ENCODE data around the gene RGS9.

RGS9 gene

DNA sequence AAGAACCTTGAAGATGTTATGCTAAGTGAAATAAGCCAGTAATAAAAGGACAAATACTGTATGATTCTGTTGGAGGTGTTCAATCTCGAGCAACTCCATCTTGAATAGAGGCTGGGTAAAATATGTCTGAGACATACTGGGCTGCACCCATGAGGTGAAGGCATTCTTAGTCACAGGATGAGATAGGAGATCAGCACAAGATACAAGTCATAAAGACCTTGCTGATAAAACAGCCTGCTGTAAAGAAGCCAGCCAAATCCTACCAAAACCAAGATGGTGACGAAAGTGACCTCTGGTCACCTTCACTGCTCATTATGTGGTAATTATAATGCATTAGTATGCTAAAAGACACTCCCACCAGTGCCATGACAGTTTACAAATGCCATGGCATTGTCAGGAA, 98.1 kb downstream of the RGS9 start:
- no peak for DNase-seq (ENCODE audit: low read depth)
- Histone ChIP-seq H3K9me3 (ENCODE audit: control insufficient read depth, low read length) (peaks cover 10% of the 10 kb centered on the region), H3K4me1 (ENCODE audit: control insufficient read depth, insufficient read depth, low read length) (no peaks in the 10 kb centered on the region), H3K36me3 (ENCODE audit: control insufficient read depth, insufficient read depth, low read length, severe bottlenecking) (no peaks in the 10 kb centered on the region), H3K9ac (ENCODE audit: low read length) (no peak overlapping the region), H3K27me3 (replicated peaks; ENCODE audit: control insufficient read depth, insufficient read depth, low read length) (peaks cover 8% of the 10 kb centered on the region), H3K4me3 (ENCODE audit: low read length) (no peak overlapping the region)

DNA sequence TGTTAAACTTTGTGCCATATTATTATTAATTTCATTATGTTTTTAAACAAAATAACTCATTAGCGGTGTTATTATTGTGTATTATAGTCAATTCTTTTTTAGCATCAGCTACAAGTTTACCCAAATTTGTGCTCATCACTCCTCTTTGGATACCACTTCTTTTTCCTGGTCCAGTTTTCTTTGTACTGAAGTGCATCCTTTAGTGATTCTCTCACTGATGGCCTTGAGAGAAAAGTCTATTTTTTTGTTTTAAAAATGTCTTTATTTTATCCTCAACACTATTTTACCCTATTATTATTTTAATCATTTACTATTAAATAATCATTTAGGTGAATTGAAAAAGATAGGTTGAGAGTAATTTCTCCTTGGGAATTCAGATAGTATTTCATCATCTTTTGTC, 99.2 kb downstream of the RGS9 start:
- Histone ChIP-seq H3K4me3 (ENCODE audit: low read length) (no peak overlapping the region), H3K9ac (ENCODE audit: low read length) (no peak overlapping the region), H3K9me3 (ENCODE audit: control insufficient read depth, low read length) (peaks cover 10% of the 10 kb centered on the region), H3K36me3 (ENCODE audit: control insufficient read depth, insufficient read depth, low read length, severe bottlenecking) (no peaks in the 10 kb centered on the region), H3K27me3 (replicated peaks; ENCODE audit: control insufficient read depth, insufficient read depth, low read length) (peaks cover 8% of the 10 kb centered on the region), H3K4me1 (ENCODE audit: control insufficient read depth, insufficient read depth, low read length) (no peaks in the 10 kb centered on the region)
- DNase-seq (ENCODE audit: low read depth) = no peak

DNA sequence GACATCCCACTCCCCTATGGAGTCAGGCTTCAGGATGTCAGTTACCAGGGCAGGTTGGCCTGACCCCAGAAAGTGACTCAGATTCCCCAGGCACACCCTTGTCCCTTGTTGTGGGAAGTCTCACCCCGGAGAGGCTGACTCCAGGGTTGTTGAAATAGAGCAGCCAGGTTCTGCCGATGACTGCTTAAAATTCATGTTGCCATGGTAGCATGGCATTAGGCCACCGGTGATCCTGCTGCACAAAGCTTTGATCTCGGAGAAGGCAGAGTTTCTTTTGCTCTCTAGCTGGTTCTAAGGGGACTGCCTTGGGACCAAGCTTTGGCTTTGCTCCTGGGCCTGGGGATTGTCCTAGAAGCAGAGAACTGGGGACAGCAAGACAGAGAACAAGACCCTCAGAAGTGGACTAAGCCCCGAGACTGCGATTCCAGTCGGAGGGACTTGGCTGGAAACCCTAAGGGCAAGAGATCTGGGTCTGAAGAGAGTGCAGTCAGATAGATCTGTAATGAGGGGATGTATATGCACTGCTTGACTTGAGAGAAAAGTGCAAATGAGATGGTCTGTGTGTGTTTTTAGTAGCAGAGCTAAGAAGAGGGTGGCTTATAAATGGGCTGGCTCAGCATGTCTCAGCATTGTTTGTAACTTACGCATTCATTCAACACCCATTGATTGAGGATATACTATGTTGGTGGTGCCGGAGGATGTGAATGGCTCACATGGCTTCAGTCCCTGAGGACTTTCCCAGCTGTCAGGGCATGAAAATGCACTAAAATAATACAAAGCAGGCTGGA, 106.9 kb downstream of the RGS9 start:
- DNase-seq (ENCODE audit: low read depth) = peak; percentile 27
- Histone ChIP-seq H3K4me1 (ENCODE audit: control insufficient read depth, insufficient read depth, low read length) (peaks cover 3% of the 10 kb centered on the region), H3K9me3 (ENCODE audit: control insufficient read depth, low read length) (no peaks in the 10 kb centered on the region), H3K9ac (ENCODE audit: low read length) (no peak overlapping the region), H3K27me3 (replicated peaks; ENCODE audit: control insufficient read depth, insufficient read depth, low read length) (peaks cover 14% of the 10 kb centered on the region), H3K4me3 (ENCODE audit: low read length) (no peak overlapping the region), H3K36me3 (ENCODE audit: control insufficient read depth, insufficient read depth, low read length, severe bottlenecking) (no peaks in the 10 kb centered on the region)

DNA sequence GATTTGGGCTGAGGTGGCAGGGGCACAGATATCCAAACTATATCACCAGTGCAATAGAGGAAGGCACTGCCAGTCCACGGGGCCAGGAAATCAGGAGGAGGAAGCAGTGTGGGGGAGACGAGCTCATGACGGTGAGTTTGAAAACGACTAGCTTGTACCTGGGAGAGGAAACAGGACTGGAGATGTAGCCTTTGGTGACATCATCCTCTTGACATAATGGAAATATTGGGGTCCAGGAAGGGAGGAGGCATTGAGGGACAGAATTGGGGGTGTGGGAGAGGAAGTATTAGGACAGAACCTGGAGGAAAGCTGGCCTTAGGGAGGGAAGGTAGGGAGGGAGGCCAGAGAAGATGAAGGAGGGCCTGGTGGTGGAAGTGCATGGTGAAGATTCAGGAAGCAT, 109.1 kb downstream of the RGS9 start:
- H3K36me3 ChIP-seq (ENCODE audit: control insufficient read depth, insufficient read depth, low read length, severe bottlenecking) = no peaks in the 10 kb centered on the region
- no peak overlapping the region for H3K4me3 ChIP-seq (ENCODE audit: low read length)
- peaks cover 32% of the 10 kb centered on the region for H3K27me3 ChIP-seq (replicated peaks; ENCODE audit: control insufficient read depth, insufficient read depth, low read length)
- H3K9me3 ChIP-seq (ENCODE audit: control insufficient read depth, low read length) = no peaks in the 10 kb centered on the region
- DNase-seq (ENCODE audit: low read depth) = no peak
- H3K4me1 ChIP-seq (ENCODE audit: control insufficient read depth, insufficient read depth, low read length) = peaks cover 3% of the 10 kb centered on the region
- H3K9ac ChIP-seq (ENCODE audit: low read length) = no peak overlapping the region

DNA sequence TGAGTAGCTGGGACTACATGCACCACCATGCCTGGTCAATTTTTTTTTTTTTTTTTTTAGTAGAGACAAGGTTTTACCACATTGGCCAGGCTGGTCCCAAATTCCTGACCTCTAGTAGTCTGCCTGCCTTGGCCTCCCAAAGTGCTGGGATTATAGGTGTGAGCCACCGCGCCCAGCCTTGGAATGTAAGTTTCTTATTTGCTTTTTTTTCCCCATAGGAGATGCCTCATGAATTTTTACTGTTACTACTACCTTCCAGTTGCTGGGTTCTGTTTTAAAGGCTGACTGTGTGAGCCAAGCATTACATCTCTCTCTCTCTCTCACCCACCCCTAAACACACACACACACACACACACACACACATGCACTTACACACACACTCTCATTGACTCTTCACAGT, 112.6 kb downstream of the RGS9 start:
- H3K9me3 ChIP-seq (ENCODE audit: control insufficient read depth, low read length) = peaks cover 5% of the 10 kb centered on the region
- DNase-seq (ENCODE audit: low read depth) = no peak

DNA sequence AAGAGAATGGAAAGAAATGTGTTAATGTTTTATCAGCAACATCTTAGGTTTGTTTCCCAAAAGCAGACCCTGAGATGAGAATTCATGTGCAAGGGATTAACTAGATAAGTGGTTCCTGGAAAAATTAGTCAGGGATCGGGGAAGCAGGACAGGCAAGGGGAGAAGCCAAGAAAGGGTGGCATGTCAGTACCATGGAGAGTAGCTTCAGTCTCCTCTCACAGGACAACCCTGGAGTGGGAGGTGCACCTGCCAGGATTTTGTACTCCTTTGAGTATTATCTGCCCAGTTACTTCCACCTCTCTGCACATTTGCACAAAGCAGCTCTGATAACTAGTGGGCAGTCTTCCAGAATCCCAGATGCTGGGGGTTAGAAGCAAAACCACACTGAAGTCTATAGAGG, 117.0 kb downstream of the RGS9 start:
- Histone ChIP-seq H3K27me3 (replicated peaks; ENCODE audit: control insufficient read depth, insufficient read depth, low read length) (peaks cover 32% of the 10 kb centered on the region), H3K4me1 (ENCODE audit: control insufficient read depth, insufficient read depth, low read length) (no peaks in the 10 kb centered on the region), H3K9me3 (ENCODE audit: control insufficient read depth, low read length) (peaks cover 5% of the 10 kb centered on the region), H3K9ac (ENCODE audit: low read length) (no peak overlapping the region), H3K36me3 (ENCODE audit: control insufficient read depth, insufficient read depth, low read length, severe bottlenecking) (no peaks in the 10 kb centered on the region), H3K4me3 (ENCODE audit: low read length) (no peak overlapping the region)
- DNase-seq (ENCODE audit: low read depth) = peak; percentile 13

More for the DNA sequence above, 112.6 kb downstream of the RGS9 start:
- Histone ChIP-seq H3K9ac (ENCODE audit: low read length) (no peak overlapping the region), H3K4me3 (ENCODE audit: low read length) (no peak overlapping the region), H3K27me3 (replicated peaks; ENCODE audit: control insufficient read depth, insufficient read depth, low read length) (peaks cover 42% of the 10 kb centered on the region), H3K4me1 (ENCODE audit: control insufficient read depth, insufficient read depth, low read length) (no peaks in the 10 kb centered on the region), H3K36me3 (ENCODE audit: control insufficient read depth, insufficient read depth, low read length, severe bottlenecking) (no peaks in the 10 kb centered on the region)

DNA sequence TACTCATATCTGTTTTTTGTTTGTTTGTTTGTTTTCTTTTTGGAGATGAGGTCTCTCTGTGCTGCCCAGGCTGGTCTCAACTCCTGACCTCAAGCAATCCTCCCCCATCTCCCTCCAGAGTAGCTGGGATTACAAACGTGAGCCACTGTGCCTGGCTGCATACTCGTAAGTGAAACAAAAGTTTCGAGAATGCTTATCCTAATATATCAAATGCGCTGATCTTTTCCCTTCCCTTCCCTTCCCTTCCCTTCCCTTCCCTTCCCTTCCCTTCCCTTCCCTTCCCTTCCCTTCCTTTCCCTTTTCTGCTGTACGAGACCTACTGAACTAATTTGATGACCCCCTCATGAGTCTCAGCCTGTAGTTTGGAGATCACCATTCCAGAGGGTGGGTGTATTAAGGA, 122.1 kb downstream of the RGS9 start:
- no peaks in the 10 kb centered on the region for H3K9me3 ChIP-seq (ENCODE audit: control insufficient read depth, low read length)
- H3K4me1 ChIP-seq (ENCODE audit: control insufficient read depth, insufficient read depth, low read length) = no peaks in the 10 kb centered on the region
- H3K27me3 ChIP-seq (replicated peaks; ENCODE audit: control insufficient read depth, insufficient read depth, low read length) = no peaks in the 10 kb centered on the region
- no peak overlapping the region for H3K4me3 ChIP-seq (ENCODE audit: low read length)
- H3K36me3 ChIP-seq (ENCODE audit: control insufficient read depth, insufficient read depth, low read length, severe bottlenecking) = no peaks in the 10 kb centered on the region
- no peak for DNase-seq (ENCODE audit: low read depth)
- H3K9ac ChIP-seq (ENCODE audit: low read length) = no peak overlapping the region

DNA sequence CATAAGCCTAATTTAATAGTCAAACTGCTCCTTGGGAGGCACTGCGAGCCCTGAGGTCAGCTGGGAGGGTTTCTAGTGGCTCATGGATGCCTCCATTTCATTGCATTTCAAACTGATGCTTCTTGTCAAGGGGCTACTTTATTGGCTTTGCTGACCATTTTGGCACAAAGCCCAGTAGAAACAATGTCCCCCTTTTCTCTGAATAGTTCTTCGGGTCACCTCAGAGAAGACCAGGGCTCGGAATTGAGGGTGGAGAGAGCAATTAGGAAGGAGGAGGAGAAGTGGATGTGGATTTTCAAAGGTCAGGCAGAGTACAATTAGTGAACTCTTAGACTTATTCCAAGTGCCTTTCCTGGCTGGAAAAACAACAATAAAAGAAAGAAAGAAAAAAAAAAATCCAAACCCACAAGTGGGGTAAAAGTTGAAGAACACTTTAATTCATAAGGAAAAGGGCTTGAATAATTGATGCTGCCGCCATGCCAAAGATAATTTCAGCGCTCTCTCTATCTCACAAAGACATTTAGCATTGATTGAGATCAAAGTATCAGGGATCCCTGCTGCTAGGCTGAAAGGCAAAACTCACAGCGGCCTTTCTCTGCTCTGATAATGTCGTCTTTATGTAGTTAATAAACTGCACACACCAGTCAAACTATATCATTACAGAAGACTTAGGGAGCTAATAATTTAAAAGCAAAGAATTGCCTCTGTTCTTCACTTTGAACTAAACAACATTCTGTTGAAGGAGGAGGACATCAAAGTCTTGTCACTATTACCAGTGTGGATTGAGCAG, 122.7 kb downstream of the RGS9 start:
- H3K9me3 ChIP-seq (ENCODE audit: control insufficient read depth, low read length) = no peaks in the 10 kb centered on the region
- DNase-seq (ENCODE audit: low read depth) = no peak

DNA sequence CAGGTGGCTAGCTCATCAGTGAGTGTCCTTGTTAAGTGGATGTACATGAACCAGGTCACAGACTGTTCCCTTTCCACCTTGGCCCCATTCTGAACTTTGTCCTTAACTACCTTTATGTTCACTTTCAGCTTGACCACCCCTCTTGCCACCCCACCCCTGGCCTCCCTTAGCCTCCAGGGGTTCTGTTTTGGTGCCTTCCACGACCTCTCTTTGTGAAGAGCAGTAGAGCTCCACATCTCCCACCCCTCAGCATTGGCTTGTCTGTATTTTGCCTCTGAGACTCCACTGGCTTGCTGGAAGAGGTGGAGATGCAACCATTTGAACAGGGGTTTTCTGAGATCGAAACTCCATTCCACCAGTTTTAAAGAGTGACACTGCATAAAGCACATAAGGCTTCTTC, 123.5 kb downstream of the RGS9 start:
- no peaks in the 10 kb centered on the region for H3K4me1 ChIP-seq (ENCODE audit: control insufficient read depth, insufficient read depth, low read length)
- no peak overlapping the region for H3K4me3 ChIP-seq (ENCODE audit: low read length)
- H3K36me3 ChIP-seq (ENCODE audit: control insufficient read depth, insufficient read depth, low read length, severe bottlenecking) = no peaks in the 10 kb centered on the region
- no peak for DNase-seq (ENCODE audit: low read depth)
- no peaks in the 10 kb centered on the region for H3K27me3 ChIP-seq (replicated peaks; ENCODE audit: control insufficient read depth, insufficient read depth, low read length)
- H3K9me3 ChIP-seq (ENCODE audit: control insufficient read depth, low read length) = no peaks in the 10 kb centered on the region
- no peak overlapping the region for H3K9ac ChIP-seq (ENCODE audit: low read length)

More for the DNA sequence above, 122.7 kb downstream of the RGS9 start:
- H3K4me1 ChIP-seq (ENCODE audit: control insufficient read depth, insufficient read depth, low read length) = no peaks in the 10 kb centered on the region
- H3K9ac ChIP-seq (ENCODE audit: low read length) = no peak overlapping the region
- no peaks in the 10 kb centered on the region for H3K36me3 ChIP-seq (ENCODE audit: control insufficient read depth, insufficient read depth, low read length, severe bottlenecking)
- no peak overlapping the region for H3K4me3 ChIP-seq (ENCODE audit: low read length)
- no peaks in the 10 kb centered on the region for H3K27me3 ChIP-seq (replicated peaks; ENCODE audit: control insufficient read depth, insufficient read depth, low read length)

DNA sequence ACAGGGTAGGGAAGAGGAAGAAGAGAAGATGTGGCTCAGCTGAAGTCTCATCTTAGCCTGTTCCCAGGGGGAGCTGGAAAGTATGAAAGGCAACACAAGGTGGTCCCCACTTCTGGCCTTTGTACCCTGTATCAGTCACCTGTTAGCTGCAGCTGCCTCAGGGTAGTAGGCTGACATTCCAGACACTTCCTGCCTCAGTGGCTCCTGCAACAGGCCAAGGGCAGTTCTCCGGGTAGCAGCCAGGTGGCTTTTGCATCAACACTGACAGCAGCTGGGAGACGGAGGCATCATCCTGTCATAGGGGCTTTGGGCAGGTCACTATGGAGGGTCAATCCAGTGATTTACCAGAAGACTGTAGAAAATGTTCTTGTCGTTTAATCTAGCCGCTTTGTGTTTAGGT, 124.0 kb downstream of the RGS9 start:
- DNase-seq (ENCODE audit: low read depth) = no peak

DNA sequence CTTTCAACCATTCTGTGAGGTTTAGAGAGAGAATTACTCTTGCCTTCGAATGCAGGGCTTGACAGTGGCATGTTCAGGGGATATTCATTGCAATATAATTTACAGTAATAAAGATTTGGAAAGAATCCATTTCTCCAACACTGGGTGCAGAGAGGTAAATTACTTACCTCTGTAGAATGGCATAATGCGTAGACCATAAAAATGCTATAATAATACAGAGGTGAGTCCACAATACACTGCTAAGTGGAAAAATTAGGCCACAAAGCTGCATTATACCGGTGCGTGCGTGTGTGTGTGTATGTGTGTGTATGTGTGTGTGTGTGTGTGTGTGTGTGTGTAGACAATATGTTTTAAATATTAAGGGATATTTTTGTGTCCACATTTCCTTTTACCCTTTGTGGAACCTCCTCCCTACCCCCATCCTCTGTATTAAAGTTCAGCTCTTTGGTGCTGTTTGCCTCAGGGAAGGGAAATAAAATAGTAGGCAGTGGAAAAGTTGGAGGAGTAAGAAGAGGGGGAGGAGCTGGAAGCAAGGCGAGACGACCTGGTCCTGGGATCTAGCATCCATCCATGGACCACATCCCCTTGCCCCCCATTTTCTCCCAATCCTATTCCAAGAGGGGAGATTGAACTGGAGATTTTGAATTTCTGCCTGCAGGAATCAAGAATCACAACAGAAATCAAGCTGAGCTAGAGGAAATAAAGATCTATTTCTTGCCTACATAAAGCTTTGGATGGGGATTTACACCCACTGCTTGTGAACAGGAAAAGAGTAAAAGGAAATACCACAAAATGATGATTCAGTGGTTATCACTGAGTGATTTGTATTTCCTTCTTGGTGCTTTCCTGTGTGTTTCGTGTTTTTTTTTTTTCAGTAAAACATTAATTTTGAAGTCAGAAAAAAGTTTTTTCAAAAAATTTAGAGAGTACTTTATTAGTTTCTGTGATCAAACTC, 124.8 kb downstream of the RGS9 start:
- Histone ChIP-seq H3K4me1 (ENCODE audit: control insufficient read depth, insufficient read depth, low read length) (no peaks in the 10 kb centered on the region), H3K9me3 (ENCODE audit: control insufficient read depth, low read length) (no peaks in the 10 kb centered on the region), H3K36me3 (ENCODE audit: control insufficient read depth, insufficient read depth, low read length, severe bottlenecking) (no peaks in the 10 kb centered on the region), H3K4me3 (ENCODE audit: low read length) (no peak overlapping the region), H3K27me3 (replicated peaks; ENCODE audit: control insufficient read depth, insufficient read depth, low read length) (no peaks in the 10 kb centered on the region), H3K9ac (ENCODE audit: low read length) (no peak overlapping the region)
- no peak for DNase-seq (ENCODE audit: low read depth)

More for the DNA sequence above, 124.0 kb downstream of the RGS9 start:
- no peaks in the 10 kb centered on the region for H3K36me3 ChIP-seq (ENCODE audit: control insufficient read depth, insufficient read depth, low read length, severe bottlenecking)
- H3K9me3 ChIP-seq (ENCODE audit: control insufficient read depth, low read length) = no peaks in the 10 kb centered on the region
- H3K9ac ChIP-seq (ENCODE audit: low read length) = no peak overlapping the region
- H3K4me3 ChIP-seq (ENCODE audit: low read length) = no peak overlapping the region
- H3K27me3 ChIP-seq (replicated peaks; ENCODE audit: control insufficient read depth, insufficient read depth, low read length) = no peaks in the 10 kb centered on the region
- no peaks in the 10 kb centered on the region for H3K4me1 ChIP-seq (ENCODE audit: control insufficient read depth, insufficient read depth, low read length)

Data from adipocyte (in vitro differentiated cells).